CD14-positive monocyte (primary cell): ENCODE results near the gene GREB1L. TPM values are rescaled to one million over a fixed set of nuclear protein-coding genes. Genes with fewer than 3 reads are reported as not detected.

ENCODE experiments used
- DNase-seq, 3 donors: peaks; one replicate each; pipeline ENCODE4 v3.0.0-alpha.2; 2011 to 2022
- H2AFZ ChIP-seq: 2 replicates; pipeline ENCODE4 v1.6.0; 2012; ENCODE audit warnings: mild to moderate bottlenecking, low read depth, low read length, inconsistent platforms; ENCODE audit not compliant: insufficient read depth, poor library complexity, severe bottlenecking
- H3K27ac ChIP-seq, 2 donors: 1 replicate in 1 of 2; 2 replicates in 1 of 2; pipeline ENCODE4 v1.5.1; 2012 to 2013; ENCODE audit warnings: low read length in 2 of 2, control low read depth in 1 of 2, inconsistent platforms in 1 of 2, low read depth in 1 of 2, mild to moderate bottlenecking in 1 of 2
- H3K27me3 ChIP-seq, 2 donors: one replicate each; pipeline versions ENCODE4 v1.6.0 to v1.6.1; 2011 to 2013; ENCODE audit warnings: low read length in 2 of 2; ENCODE audit not compliant: control insufficient read depth in 2 of 2, insufficient read depth in 2 of 2
- H3K36me3 ChIP-seq, 2 donors: replicated peaks in 1 of 2; 1 replicate in 1 of 2; 2 replicates in 1 of 2; pipeline versions ENCODE4 v1.5.1 to v1.6.1; 2012 to 2013; ENCODE audit warnings: low read length in 2 of 2, control low read depth in 1 of 2, inconsistent platforms in 1 of 2, mild to moderate bottlenecking in 1 of 2; ENCODE audit not compliant: insufficient read depth in 2 of 2, control insufficient read depth in 1 of 2
- H3K4me1 ChIP-seq, 2 donors: 1 replicate in 1 of 2; 2 replicates in 1 of 2; pipeline versions ENCODE4 v1.5.1 to v1.6.1; 2012 to 2013; ENCODE audit warnings: low read length in 2 of 2, control low read depth in 1 of 2, inconsistent platforms in 1 of 2, mild to moderate bottlenecking in 1 of 2, moderate library complexity in 1 of 2; ENCODE audit not compliant: insufficient read depth in 2 of 2, control insufficient read depth in 1 of 2
- H3K4me2 ChIP-seq: replicated peaks from 2 replicates; pipeline ENCODE3; 2012; ENCODE audit warnings: low read length, moderate library complexity, mild to moderate bottlenecking; ENCODE audit not compliant: poor library complexity, severe bottlenecking; ENCODE audit errors: extremely low read depth
- H3K4me3 ChIP-seq, 3 experiments: fragments of 200-600 bp in 1 of 3; sonication (generic) in 1 of 3; replicated peaks in 1 of 3; 1 replicate in 2 of 3; 2 replicates in 1 of 3; pipeline ENCODE4 v1.5.1; 2011 to 2013; ENCODE audit warnings: low read length in 3 of 3, mild to moderate bottlenecking in 3 of 3, control low read depth in 2 of 3, low read depth in 2 of 3, inconsistent platforms in 1 of 3, moderate library complexity in 1 of 3
- H3K79me2 ChIP-seq: 2 replicates; pipeline ENCODE4 v1.6.0; 2012; ENCODE audit warnings: mild to moderate bottlenecking, control low read depth, inconsistent platforms, low read length, moderate library complexity; ENCODE audit not compliant: insufficient read depth
- H3K9ac ChIP-seq: 2 replicates; pipeline ENCODE4 v1.6.0; 2017; ENCODE audit warnings: low read length, mild to moderate bottlenecking; ENCODE audit not compliant: insufficient read depth, poor library complexity, severe bottlenecking
- H3K9me3 ChIP-seq, 2 donors: replicated peaks in 1 of 2; 1 replicate in 1 of 2; 2 replicates in 1 of 2; pipeline versions ENCODE4 v1.5.1 to v1.6.1; 2012 to 2013; ENCODE audit warnings: low read length in 2 of 2, control low read depth in 1 of 2; ENCODE audit not compliant: control insufficient read depth in 1 of 2, insufficient read depth in 1 of 2
- H4K20me1 ChIP-seq: 2 replicates; pipeline ENCODE4 v1.6.0; 2012; ENCODE audit warnings: mild to moderate bottlenecking, low read length, control low read depth, moderate library complexity; ENCODE audit not compliant: insufficient read depth
- H3K27ac Mint-ChIP-seq, 7 donors: one replicate each; pipeline ENCODE4 v1.8.0; 2020; ENCODE audit warnings: mild to moderate bottlenecking in 7 of 7, mixed read lengths in 7 of 7, moderate library complexity in 6 of 7, inconsistent platforms in 2 of 7
- H3K27me3 Mint-ChIP-seq, 3 donors: one replicate each; pipeline ENCODE4 v1.8.0; 2021 to 2022; ENCODE audit warnings: low read depth in 3 of 3, mild to moderate bottlenecking in 3 of 3, mixed read lengths in 3 of 3, moderate library complexity in 3 of 3, inconsistent platforms in 1 of 3
- H3K36me3 Mint-ChIP-seq, 2 donors: one replicate each; pipeline ENCODE4 v1.8.0; 2020; ENCODE audit warnings: mixed read lengths in 2 of 2, inconsistent platforms in 1 of 2, mild to moderate bottlenecking in 1 of 2
- H3K4me1 Mint-ChIP-seq: one replicate; pipeline ENCODE4 v1.8.0; 2020; ENCODE audit warnings: mild to moderate bottlenecking, mixed read lengths
- H3K4me3 Mint-ChIP-seq, 2 donors: one replicate each; pipeline ENCODE4 v1.8.0; 2020; ENCODE audit warnings: mild to moderate bottlenecking in 2 of 2, mixed read lengths in 2 of 2, moderate library complexity in 1 of 2
- H3K9me3 Mint-ChIP-seq, 7 donors: one replicate each; pipeline ENCODE4 v1.8.0; 2020 to 2022; ENCODE audit warnings: mixed read lengths in 7 of 7, mild to moderate bottlenecking in 6 of 7, moderate library complexity in 6 of 7, inconsistent platforms in 2 of 7
- WGBS: methylation state at CpG from one replicate; pipeline ENCODE4 v1.1.5; 2013; ENCODE audit warnings: missing lambda C conversion rate; ENCODE audit not compliant: insufficient coverage; 5-methylcytosine and 5-hydroxymethylcytosine counted together
- intact Hi-C, 2 donors: fragments of 100-400 bp; cut with micrococcal nuclease; formaldehyde crosslinking; loops; one replicate each; pipeline versions ENCODE4 v1.15.0 to v1.15.1; 2023
- polyA plus RNA-seq, 3 donors: library from polyadenylated mRNA; depleted of rRNA in 1 of 3; unstranded in 2 of 3; stranded (reverse) in 1 of 3; fragments of 300-500 nt in 2 of 3; fragments of >200 nt in 1 of 3; fragmentation: Illumina TruSeq in 2 of 3; gene quantifications; 1 replicate in 2 of 3; 2 replicates in 1 of 3; pipeline ENCODE4 v1.2.3, GENCODE V29; 2012 to 2021
- TF ChIP-seq, protein P1 (sequence below): fragments of 200-600 bp; IDR thresholded peaks from one replicate; pipeline ENCODE4 v1.8.0; 2022; ENCODE audit warnings: antibody characterized with exemption, mild to moderate bottlenecking

GREB1L gene
- polyA plus RNA-seq, 3 donors: 0.02 to 0.03 TPM; not detected in 1

DNA sequence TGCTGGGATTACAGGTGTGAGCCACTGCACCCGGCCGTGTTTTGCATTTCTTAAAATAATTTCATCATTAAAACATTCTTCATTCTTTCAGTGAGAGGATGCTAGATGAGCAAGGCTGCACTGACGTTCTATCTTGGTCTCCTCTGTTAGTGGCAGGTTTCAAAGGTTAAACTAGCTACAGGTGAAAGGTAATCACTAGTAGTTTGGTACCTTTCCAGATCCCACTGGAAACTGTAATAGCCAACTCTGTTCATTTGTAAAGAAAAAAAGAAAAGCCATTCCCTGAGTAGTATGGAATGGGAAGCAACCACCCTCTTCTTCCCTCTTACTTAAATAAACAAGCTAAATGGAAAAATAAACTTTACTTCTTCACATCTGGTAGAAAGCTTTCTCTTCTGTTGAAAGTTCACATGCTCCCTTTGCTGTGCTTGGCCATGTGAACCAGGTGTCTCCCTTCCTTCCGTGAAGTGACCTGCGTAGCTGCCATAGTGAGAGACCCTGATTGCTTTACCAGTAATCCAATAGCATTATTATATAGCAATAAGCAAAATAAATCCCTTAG lies 94.0 kb downstream of the GREB1L start:
- no CpG with 5 or more reads among the region's 5 CpGs for WGBS
- Histone ChIP-seq H3K9ac (no peak overlapping the region), H4K20me1 (no peaks in the 10 kb centered on the region), H2AFZ (no peak overlapping the region), H3K4me3 (no peak overlapping the region), H3K27ac (no peak overlapping the region), H3K4me2 (no peak overlapping the region), H3K79me2 (no peaks in the 10 kb centered on the region), H3K27me3 (no peaks in the 10 kb centered on the region), H3K4me1 (no peaks in the 10 kb centered on the region), H3K36me3 (no peaks in the 10 kb centered on the region), H3K9me3 (no peaks in the 10 kb centered on the region)
- no peaks in the 10 kb centered on the region for H3K36me3 Mint-ChIP-seq
- TF ChIP-seq, protein P1, sequence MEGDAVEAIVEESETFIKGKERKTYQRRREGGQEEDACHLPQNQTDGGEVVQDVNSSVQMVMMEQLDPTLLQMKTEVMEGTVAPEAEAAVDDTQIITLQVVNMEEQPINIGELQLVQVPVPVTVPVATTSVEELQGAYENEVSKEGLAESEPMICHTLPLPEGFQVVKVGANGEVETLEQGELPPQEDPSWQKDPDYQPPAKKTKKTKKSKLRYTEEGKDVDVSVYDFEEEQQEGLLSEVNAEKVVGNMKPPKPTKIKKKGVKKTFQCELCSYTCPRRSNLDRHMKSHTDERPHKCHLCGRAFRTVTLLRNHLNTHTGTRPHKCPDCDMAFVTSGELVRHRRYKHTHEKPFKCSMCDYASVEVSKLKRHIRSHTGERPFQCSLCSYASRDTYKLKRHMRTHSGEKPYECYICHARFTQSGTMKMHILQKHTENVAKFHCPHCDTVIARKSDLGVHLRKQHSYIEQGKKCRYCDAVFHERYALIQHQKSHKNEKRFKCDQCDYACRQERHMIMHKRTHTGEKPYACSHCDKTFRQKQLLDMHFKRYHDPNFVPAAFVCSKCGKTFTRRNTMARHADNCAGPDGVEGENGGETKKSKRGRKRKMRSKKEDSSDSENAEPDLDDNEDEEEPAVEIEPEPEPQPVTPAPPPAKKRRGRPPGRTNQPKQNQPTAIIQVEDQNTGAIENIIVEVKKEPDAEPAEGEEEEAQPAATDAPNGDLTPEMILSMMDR: no peak
- peaks cover 0 to 2% (median 1%) of the 10 kb centered on the region in 3 donors for H3K27me3 Mint-ChIP-seq
- DNase-seq: no peak
- peaks cover 0 to 2% (median 0%) of the 10 kb centered on the region in 7 donors for H3K9me3 Mint-ChIP-seq
- no peaks in the 10 kb centered on the region for H3K4me1 Mint-ChIP-seq
- no peak overlapping the region for H3K27ac Mint-ChIP-seq
- intact Hi-C loops: no loop called here
- no peak overlapping the region for H3K4me3 Mint-ChIP-seq

DNA sequence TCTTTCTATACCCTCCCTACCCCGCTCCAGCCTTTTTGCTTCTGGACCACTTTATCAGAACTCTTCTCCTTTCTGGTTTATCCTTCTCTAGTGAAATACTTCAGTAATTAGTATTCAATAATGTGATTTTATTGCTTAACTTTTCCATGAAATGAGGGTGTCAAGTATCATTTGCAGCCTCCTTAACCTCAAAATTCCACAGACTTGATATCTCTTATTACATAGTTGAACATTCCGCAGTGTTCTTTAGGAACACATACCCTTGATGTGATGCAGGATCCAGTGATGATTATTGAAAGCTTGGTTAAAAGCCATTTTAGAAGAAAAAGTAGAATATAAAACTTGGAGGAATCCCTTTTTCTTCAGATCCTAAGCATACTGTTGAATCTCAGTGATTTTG lies 94.8 kb downstream of the GREB1L start:
- Histone ChIP-seq H3K27ac (no peak overlapping the region), H3K27me3 (no peaks in the 10 kb centered on the region), H3K4me3 (no peak overlapping the region), H3K9ac (no peak overlapping the region), H3K36me3 (no peaks in the 10 kb centered on the region), H3K9me3 (no peaks in the 10 kb centered on the region), H3K4me2 (no peak overlapping the region), H3K4me1 (no peaks in the 10 kb centered on the region), H3K79me2 (no peaks in the 10 kb centered on the region), H2AFZ (no peak overlapping the region), H4K20me1 (no peaks in the 10 kb centered on the region)
- WGBS: no CpG with 5 or more reads among the region's 2 CpGs
- TF ChIP-seq, protein P1: no peak
- intact Hi-C loops: no loop called here
- no peak for DNase-seq
- Mint-ChIP-seq H3K9me3 (peaks cover 0 to 2% (median 0%) of the 10 kb centered on the region in 7 donors), H3K27me3 (peaks cover 0 to 2% (median 2%) of the 10 kb centered on the region in 3 donors), H3K27ac (no peak overlapping the region), H3K4me3 (no peak overlapping the region), H3K36me3 (no peaks in the 10 kb centered on the region), H3K4me1 (no peaks in the 10 kb centered on the region)
